GM21786 (cell line): ENCODE measurements around the gene CFAP54.

Experiments used
- ATAC-seq: cut with Tn5 transposase; IDR thresholded peaks from one replicate; pipeline ENCODE4 v1.9.1; 2021; ENCODE audit not compliant: unreplicated experiment

Gene CFAP54

DNA sequence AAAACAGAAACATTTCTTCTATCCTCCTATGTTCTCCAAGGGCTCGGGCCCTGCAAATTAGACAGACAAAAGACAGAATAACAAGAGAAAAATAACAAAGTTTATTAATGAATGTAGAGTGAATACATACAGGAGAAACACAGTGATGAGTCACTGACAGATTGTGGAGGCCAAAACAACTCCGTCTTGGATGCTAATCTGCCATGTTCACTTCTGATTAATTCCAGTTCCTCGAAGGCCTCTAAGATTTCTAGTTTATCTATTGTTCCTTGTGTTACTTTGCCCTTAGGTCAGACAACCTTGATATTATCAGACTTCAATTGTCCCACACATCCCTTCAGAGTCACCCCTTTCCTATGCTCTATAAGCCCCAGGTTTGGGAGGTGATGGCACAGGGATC, 390.8 kb downstream of the CFAP54 start:
- ATAC-seq, result no peak

DNA sequence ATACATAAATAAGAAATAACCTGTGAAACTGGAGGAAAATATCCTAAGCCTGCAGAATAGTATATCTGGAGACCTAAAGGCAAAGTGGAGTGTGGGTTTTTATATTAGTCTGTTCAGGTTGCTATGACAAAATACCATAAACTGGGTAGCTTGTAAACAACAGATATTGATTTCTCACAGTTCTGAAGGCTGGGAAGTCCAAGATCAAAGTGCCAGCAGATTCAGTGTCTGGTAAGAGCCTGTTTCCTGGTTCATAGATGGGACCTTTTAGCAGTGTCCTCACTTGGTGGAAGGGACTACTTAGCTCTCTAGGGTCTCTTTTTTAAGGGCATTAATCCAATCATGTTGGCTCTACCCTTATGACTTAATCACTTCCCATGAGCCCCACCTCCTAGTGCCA, 392.2 kb downstream of the CFAP54 start:
- ATAC-seq, result no peak

DNA sequence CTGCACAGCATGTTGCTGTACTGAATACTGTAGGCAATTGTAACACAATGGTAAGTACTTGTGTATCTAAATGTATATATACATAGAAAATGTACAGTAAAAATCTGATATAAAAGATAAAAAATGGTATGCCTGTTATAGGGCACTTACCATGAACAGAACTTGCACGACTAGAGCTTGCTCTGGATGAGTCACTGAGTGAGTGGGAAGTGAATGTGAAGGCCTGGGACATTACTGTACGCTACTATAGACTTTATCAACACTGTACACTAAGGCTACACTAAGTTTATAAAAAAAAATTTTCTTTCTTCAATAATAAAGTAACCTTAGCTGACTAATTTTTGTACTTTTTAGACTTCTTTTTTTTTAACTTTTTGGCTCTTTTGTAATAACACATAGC, 393.5 kb downstream of the CFAP54 start:
- no peak for ATAC-seq

DNA sequence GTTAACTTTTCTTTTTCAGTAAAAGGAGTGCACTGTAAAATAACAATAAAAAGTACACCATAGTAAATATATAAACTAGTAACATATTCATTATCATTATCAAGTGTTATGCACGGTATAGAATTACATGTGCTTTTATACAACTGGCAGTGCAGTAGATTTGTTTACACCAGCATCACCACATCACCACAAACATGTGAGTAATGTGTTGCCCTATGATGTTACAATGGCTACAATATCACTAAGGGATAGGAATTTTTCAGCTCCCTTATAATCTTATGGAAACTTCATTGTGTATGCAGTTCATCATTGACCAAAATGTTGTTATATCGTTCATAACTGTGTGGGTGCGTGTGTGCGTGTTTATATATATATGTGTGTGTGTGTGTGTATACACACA, 394.2 kb downstream of the CFAP54 start:
- ATAC-seq, result no peak

DNA sequence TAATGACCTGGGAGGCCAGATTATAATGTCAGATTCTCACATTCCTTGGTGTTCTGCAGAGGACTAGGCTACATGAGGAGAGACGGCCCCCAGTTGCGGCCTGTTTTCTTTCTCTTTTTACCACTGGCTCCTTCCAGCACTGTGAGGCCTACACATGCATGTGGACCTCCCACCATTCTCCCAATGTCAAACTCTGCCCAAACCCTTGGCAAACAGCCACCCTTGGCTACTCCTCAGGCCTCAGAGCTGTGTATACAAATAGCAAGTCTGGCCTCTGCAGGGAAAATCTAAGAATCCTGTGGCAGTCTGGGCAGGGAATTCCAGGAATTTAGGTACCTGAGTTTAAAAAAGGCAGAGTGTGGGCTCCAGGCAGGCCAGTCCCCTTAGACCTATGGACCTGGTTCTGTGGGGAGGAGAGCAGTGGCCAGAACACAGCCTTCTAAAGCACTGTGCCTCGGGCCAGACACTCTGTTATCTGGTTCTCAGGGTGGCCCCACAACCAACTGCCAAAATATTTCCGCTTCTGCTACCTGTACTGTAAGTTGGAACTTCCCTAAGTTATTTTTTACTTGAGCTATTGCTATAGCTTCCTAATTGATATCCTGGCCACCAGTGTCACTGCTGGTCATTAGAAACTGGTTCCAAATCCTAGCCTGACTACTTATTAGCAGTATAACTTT, 397.8 kb downstream of the CFAP54 start:
- no peak for ATAC-seq

DNA sequence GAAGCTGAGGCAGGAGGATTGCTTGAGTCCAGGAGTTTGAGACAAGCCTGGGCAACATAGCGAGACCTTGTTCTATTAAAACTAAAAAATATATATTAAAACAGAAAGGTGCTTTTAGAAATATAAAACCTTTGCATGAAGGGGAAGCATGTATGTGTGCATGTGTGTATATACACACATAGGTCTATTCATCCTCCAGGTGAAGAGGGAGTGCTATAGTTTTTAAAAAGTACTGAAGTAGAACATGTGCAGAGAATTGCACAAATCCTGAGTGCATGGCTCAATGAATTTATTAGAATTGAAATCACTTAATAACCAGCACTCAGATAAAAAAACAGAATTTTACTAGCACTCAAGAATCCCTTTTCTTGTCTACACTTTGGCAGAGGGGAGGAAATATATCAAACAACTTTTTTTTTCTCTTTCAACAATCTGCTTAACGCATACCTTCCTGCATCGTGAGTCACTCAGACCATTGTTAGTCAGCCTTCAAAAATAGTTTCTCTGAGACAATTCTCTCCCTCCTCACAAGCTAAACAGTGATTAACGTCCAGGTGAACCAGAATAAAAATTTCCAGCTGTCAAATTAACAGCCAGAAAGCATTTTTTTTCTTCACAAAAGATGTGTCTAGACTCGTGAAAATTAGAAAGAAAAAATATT, 400.0 kb downstream of the CFAP54 start:
- ATAC-seq, result no peak

DNA sequence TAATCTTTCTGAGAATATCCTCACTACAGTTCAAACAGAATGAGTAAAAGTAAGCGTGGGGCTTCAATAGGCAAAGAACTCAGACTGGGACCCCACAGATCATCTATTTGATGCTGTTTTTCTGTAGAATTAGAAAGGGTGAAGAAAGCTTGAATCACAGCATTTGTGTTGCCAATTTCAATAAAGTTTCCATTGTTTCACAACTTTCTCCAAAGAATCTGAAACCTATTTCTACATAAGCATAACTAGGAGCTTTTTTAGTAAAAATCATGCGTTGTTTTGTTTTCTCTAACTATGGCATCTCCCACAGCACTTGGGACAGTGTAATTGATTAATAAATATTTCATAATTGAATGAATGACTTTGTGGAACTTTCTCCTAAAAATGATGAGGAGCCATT, 401.0 kb downstream of the CFAP54 start:
- ATAC-seq, result no peak

DNA sequence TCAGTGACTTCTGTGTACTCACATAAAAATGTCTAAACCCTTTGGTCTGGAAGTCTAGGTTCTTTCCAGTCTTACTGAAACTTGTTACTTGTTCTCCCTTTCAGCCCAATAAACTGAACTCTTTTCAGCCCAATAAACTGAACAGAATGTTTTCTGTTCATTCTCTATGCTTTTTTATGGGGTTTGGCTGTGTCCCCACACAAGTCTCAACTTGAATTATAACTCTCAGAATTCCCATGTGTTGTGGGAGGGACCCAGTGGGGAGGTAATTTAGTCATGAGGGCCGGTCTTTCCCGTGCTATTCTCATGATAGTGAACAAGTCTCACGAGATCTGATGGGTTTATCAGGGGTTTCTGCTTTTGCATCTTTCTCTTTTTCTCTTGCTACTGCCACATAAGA, 402.7 kb downstream of the CFAP54 start:
- ATAC-seq, result no peak

DNA sequence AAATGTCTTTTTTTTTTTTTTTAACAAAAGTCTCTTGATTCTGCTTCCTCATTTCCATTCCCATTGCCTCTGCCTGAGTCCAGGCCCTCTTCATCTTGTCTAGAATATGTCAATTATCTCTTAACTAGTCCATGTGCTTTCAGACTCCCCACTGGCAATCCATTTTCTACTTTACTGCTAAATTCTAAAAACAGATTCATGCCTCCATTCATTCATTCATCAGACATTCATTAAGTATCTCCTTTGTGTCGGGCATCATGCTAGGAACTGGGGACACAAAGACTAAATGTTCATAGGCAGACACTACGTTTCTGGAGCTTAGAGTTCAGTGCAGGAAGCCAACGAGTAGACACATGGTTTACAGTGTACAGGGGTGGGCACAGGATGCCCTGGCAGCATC, 408.0 kb downstream of the CFAP54 start:
- no peak for ATAC-seq

DNA sequence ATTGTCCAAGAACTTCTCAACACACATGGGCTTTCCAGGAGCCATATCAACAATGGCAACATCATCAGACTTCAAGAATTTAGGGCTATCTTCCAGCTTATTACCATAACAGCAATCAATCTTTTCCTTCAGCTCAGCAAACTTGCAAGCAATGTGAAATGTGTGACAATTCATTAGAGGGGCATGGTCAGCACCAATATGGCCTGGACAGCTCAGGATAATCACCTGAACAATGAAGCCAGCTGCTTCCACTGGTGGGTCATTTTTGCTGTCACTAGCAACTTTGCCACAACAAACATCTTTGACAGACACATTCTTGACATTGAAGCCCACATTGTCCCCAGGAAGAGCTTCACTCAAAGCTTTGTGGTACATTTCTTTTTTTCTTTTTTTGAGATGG, 411.8 kb downstream of the CFAP54 start:
- no peak for ATAC-seq

DNA sequence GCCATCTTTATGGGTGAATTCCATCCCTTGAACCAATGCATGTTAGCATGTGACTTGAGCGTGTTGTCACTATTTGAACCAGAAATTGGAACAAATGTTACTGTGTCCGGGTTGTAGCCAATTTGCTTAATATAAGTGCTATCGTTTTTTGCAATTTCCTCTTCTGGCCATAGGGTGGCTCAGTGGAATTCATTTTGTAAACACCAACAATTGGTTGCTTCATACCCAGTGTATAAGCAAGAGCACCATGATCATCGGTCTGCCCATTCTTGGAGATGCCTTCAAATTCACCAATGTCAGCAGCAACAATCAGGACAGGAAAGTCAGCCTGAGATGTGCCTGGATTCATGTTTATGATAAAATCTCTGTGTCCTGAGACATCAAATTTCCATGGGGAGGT, 412.7 kb downstream of the CFAP54 start:
- no peak for ATAC-seq

DNA sequence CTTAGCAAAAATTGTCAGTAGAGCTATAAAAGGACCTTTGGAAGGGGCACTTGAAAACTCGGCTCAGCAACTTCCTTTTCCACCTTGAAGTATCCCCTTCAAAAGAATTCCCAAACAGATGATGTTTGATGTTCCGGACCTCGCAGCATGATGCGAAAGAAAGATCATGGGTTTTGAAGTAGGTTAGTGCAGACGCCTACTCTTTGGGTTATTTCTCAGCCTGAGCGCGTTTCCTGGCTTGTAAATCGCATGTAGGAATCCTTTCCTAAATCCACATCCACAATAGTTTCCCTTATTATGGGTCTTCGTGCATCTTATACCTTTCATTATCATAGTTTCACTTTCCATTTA, 417.1 kb downstream of the CFAP54 start:
- ATAC-seq, result no peak

DNA sequence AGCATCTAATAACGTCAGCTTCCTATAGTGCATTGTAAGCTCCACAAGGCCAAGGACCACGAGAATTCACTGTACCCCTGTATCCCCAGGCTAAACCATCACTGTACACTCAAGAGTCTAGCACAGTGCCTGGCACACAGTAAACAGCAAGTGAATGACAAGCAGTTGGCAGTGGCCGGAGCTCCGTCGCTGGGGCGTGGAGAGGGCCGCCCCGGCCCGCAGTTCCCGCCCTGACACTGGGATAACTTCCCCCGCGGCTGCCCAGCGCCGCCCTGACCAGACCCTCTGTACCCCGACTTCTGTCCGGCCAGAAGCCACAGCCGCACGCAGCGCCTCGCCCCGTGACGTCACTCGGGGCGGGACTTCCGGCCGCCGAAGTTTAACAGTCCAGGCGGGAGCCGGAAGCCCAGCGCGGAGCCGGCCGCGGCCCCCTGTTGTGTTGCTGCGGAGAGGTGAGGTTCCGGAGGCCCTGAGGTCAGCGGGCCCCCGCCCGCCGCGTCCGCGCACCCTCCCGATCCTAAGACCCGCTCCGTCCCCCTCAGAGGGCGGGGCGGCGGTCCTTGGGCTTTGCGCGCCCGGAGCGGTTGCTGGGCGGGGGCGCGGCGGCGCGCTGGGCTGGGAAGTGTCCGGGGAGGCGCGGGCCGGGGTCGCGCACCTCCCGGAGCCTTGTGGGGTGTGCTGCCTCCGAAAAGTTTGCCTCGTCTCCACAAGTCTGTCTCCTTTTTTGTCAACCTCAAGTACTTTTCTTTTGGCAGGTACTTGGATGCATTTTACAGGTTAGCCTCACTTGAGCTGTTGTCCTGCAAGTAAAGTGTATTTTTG, 417.7 kb downstream of the CFAP54 start, which contains the start of gene NEDD1:
NEDD1 (plus strand) TSS at position 409 of the 822 bp plus-strand sequence. CDS start 2,503 bp downstream, outside the sequence.
- peak; percentile 92 for ATAC-seq

DNA sequence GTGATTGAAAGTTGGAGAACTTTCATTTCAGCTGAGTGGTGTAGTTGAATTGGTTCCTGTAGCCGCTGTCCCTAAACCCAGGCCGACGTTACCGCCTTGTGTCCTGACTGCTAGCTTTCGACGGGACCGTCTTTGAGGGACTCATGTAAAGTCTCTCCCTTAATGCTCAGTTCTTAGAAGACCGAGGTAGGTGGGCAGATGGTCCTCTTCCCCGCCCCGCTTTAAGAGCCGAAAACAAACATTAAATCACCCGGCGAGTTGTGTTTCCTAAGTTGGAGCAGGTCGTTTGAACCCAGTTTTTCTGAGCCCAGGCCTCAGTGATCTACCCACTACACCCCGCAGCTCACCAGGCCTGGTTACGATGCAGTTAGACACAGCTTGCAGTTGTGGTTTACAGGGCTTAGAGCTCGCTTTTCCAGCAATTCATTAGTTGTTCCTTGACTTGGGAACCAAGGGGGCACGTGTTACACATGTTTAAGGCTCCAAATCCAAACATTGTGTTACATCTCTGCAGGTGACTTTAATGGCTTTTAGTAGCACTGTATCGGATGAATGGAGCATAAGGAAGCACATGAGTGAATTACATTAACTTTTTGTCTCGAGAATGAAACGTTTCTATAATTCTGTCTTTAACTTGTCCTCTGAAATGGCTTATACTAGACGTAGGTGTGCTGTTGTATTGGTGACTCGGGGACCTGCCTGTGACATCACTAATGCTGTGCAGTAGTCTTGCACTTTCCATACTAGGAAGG, 418.5 kb downstream of the CFAP54 start:
- ATAC-seq, result peak; percentile 20

DNA sequence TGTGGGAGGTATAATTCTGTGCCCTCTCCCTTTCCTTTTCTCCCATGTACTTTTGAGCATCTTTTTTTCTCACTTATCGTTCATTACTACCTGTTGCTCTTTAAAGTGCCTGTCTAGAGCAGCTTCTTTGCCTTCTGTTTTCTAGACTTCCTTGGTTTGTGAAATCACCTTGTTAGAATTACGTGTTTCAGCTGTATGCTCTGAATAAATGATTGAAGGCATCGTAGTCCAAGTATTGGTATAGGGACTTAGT, 419.0 kb downstream of the CFAP54 start:
- no peak for ATAC-seq

DNA sequence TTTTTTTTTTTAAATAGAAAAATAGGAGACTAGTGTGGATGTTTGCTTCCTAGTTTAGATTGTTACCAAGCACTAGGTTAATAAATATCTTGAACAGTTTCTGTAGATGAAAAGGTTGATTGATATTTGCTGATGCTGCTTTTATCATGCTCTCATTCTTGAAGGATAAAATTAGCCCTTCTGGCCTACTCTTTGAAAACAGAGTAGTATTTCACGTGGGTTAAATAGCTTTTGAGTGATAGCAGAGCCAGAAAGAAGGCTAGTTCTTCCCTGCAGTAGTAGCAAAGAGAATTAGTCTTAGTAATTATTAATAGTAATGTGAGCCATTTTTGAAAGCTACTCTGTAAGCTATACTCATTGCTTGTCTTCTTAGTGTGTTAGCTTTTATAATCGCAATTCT, 422.9 kb downstream of the CFAP54 start:
- no peak for ATAC-seq

DNA sequence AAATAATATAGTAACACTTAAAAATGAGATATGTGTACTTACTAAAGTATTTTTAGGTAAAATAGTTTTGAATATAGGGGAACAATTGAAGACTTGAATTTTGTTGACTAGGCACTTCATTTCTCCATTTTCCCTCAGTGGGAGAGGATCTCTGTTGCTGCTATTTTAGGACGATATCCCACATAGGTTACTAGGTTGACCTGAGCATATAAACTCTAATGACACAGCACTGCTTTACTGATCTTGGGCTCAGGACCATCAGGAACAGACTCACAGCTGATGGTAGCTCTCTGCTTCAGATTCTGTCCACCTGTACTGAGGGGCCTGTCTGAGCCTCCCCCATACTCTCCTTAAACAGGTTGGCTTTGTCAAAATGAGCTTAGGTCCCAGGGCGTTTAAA, 423.6 kb downstream of the CFAP54 start:
- ATAC-seq, result no peak

DNA sequence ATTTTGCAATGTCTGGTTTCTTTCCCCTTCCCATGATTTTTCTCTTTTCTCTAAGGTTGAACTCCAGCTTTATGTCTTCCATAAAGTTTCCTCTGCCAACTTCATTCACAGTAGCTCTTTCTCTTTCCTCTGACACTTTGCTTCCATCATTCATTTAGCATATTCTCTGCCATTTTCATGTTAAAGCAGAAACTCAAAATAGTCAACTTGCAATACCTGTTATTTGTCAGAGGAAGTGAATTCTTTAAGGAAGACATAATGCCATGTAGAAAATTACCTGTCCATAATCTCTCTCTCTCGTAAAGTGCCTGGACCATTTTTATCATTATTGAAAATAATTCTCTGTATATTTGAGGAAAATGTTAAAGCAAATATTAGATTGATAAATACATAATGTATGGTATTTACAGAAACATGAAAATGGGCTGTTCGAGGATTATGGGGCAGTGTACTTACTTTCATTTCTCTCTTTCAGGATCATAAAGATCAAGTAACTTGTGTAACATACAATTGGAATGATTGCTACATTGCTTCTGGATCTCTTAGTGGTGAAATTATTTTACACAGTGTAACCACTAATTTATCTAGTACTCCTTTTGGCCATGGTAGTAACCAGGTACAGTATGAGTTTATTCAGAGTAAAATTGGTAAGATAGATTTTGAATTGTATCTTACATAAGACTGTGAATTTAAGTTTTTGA, 430.3 kb downstream of the CFAP54 start:
- no peak for ATAC-seq
